Activated CD4-positive, CD25-positive, alpha-beta regulatory T cell treated with anti-CD3 and anti-CD28 coated beads, Interleukin-2, amount 50 U/mL, for 24 hours (primary cell): ENCODE data around the gene SLC2A4.
"Not testable (repeated sequence)": the region's sequence is repeated elsewhere in the genome, so short reads cannot be mapped to it uniquely, and the experiment has no call there.

Source experiments
- ATAC-seq, 2 donors: fragments of 150-1000 bp; cut with Tn5 transposase; one replicate each; pipeline ENCODE4 v1.10.0; 2021; ENCODE audit warnings: mild to moderate bottlenecking in 1 of 2, moderate library complexity in 1 of 2

The SLC2A4 gene

GRCh38 chr17:7327056-7327455 is 45.5 kb downstream of the SLC2A4 start:
- ATAC-seq: no peak

GRCh38 chr17:7327501-7327900 is 46.0 kb downstream of the SLC2A4 start:
- no peak for ATAC-seq

GRCh38 chr17:7328009-7328408 is 46.5 kb downstream of the SLC2A4 start:
- no peak for ATAC-seq

- ATAC-seq: peak; percentile 6 to 12
Measured at GRCh38 chr17:7328840-7329373, 47.4 kb downstream of the SLC2A4 start, which contains the start of gene NEURL4. NEURL4 (minus strand) TSS chr17:7329335; CDS start chr17:7329312, 23 bp downstream.

- peak; percentile 74 to 80 for ATAC-seq
Measured at GRCh38 chr17:7329374-7329996, 48.0 kb downstream of the SLC2A4 start.

GRCh38 chr17:7329997-7330637 is 48.6 kb downstream of the SLC2A4 start:
- ATAC-seq: peak; percentile 64 to 70

GRCh38 chr17:7330638-7331015 is 49.1 kb downstream of the SLC2A4 start:
- ATAC-seq: no peak

GRCh38 chr17:7332111-7332510 is 50.6 kb downstream of the SLC2A4 start:
- ATAC-seq: no peak

- ATAC-seq: not testable (repeated sequence)
Measured at GRCh38 chr17:7332600-7333069, 51.1 kb downstream of the SLC2A4 start.

GRCh38 chr17:7334938-7335538 is 53.5 kb downstream of the SLC2A4 start:
- ATAC-seq: no peak

GRCh38 chr17:7335765-7336164 is 54.2 kb downstream of the SLC2A4 start:
- not testable (repeated sequence) for ATAC-seq

- peak; percentile 95 to 96 for ATAC-seq
Measured at GRCh38 chr17:7336240-7337175, 55.0 kb downstream of the SLC2A4 start, which contains the start of gene ACAP1. ACAP1 (plus strand) TSS chr17:7336529; CDS start chr17:7336735, 206 bp downstream.

GRCh38 chr17:7337600-7337999 is 56.1 kb downstream of the SLC2A4 start:
- ATAC-seq: not testable (repeated sequence)
